DMS79 (cell line): Measurements from ENCODE around the gene LILRA1.
"Not testable (repeated sequence)": the region's sequence is repeated elsewhere in the genome, so short reads cannot be mapped to it uniquely, and the experiment has no call there.

Experiments
- DNase-seq: peaks from one replicate; lab custom pipeline; 2025; lab: John Stamatoyannopoulos, UW

LILRA1 gene

GRCh38 chr19:54593445-54593844 lies at the start of gene LILRA1:
LILRA1 (plus strand) TSS chr19:54593632; CDS start chr19:54594245, 613 bp downstream.
- not testable (repeated sequence) for DNase-seq

- DNase-seq = no peak
Observed at GRCh38 chr19:54548806-54549205, 44.6 kb upstream of the LILRA1 start.

- DNase-seq = no peak
Observed at GRCh38 chr19:54549224-54549623, 44.2 kb upstream of the LILRA1 start.

- DNase-seq = no peak
Observed at GRCh38 chr19:54551293-54551692, 42.1 kb upstream of the LILRA1 start.

- DNase-seq = no peak
Observed at GRCh38 chr19:54551950-54552912, 41.2 kb upstream of the LILRA1 start.

GRCh38 chr19:54552913-54553310 lies 40.5 kb upstream of the LILRA1 start:
- DNase-seq = no peak

- no peak for DNase-seq
Observed at GRCh38 chr19:54554006-54554405, 39.4 kb upstream of the LILRA1 start.

GRCh38 chr19:54554896-54555295 lies 38.5 kb upstream of the LILRA1 start:
- DNase-seq = no peak

GRCh38 chr19:54556194-54556593 lies 37.2 kb upstream of the LILRA1 start:
- DNase-seq = no peak

GRCh38 chr19:54558339-54558738 lies 35.1 kb upstream of the LILRA1 start:
- no peak for DNase-seq

GRCh38 chr19:54560881-54561385 lies 32.5 kb upstream of the LILRA1 start:
- no peak for DNase-seq

GRCh38 chr19:54561840-54562239 lies 31.6 kb upstream of the LILRA1 start:
- no peak for DNase-seq

- DNase-seq = not testable (repeated sequence)
Observed at GRCh38 chr19:54563206-54563605, 30.2 kb upstream of the LILRA1 start.

- DNase-seq = no peak
Observed at GRCh38 chr19:54570316-54570715, 23.1 kb upstream of the LILRA1 start.

- DNase-seq = not testable (repeated sequence)
Observed at GRCh38 chr19:54571715-54572615, 21.5 kb upstream of the LILRA1 start.

GRCh38 chr19:54572696-54573311 lies 20.6 kb upstream of the LILRA1 start:
- DNase-seq = no peak

- no peak for DNase-seq
Observed at GRCh38 chr19:54573330-54573872, 20.0 kb upstream of the LILRA1 start, which contains the start of gene LILRA2. LILRA2 (plus strand) TSS chr19:54573790; CDS start chr19:54573879, 89 bp downstream.

- DNase-seq = no peak
Observed at GRCh38 chr19:54574051-54574450, 19.4 kb upstream of the LILRA1 start.

- DNase-seq = no peak
Observed at GRCh38 chr19:54574527-54575056, 18.8 kb upstream of the LILRA1 start.

- DNase-seq = not testable (repeated sequence)
Observed at GRCh38 chr19:54575205-54575604, 18.2 kb upstream of the LILRA1 start.

GRCh38 chr19:54576411-54576976 lies 16.9 kb upstream of the LILRA1 start:
- DNase-seq = no peak
